ENCODE results near the gene LCE1C.

DNA sequence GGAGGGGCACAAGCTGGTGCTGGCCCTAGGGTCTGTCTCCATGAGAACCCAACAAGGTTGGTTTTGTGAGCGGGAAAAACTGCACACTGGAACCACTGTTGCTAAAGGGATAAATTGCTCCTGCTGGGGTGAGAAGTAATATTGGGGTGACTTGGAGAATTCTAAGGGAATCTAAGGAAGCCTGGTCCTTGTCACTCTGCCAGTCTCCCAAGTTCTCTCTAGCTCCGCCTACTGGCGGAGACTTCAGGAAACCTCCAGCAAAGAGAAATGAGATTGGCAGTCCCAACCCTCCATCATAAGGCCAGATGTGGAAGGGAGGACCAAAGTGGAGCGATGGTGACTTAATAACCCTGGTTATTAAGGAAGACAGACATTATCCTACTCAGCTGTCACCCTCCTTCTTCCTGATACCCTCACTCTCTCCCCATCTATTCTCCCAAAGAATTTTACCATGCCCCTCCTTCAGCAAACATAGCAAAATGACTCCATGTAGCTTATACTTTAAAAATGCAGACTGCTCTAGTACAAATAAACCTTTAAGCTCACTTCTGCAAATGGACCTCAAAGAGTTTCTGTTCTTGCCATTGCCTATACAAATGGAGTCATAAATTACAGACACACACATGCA, 28.8 kb downstream of the LCE1C start:
- TF ChIP-seq, protein P1, sequence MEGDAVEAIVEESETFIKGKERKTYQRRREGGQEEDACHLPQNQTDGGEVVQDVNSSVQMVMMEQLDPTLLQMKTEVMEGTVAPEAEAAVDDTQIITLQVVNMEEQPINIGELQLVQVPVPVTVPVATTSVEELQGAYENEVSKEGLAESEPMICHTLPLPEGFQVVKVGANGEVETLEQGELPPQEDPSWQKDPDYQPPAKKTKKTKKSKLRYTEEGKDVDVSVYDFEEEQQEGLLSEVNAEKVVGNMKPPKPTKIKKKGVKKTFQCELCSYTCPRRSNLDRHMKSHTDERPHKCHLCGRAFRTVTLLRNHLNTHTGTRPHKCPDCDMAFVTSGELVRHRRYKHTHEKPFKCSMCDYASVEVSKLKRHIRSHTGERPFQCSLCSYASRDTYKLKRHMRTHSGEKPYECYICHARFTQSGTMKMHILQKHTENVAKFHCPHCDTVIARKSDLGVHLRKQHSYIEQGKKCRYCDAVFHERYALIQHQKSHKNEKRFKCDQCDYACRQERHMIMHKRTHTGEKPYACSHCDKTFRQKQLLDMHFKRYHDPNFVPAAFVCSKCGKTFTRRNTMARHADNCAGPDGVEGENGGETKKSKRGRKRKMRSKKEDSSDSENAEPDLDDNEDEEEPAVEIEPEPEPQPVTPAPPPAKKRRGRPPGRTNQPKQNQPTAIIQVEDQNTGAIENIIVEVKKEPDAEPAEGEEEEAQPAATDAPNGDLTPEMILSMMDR (IDR thresholded peaks at IDR 0.05): no peak
- TF ChIP-seq EZH2 (IDR thresholded peaks at IDR 0.05; ENCODE audit: borderline replicate concordance, insufficient read depth, low read depth, low read length, poor library complexity, severe bottlenecking): no peak

All from B cell (primary cell).